H9 (cell line): ENCODE measurements around the gene CMSS1. TPM values are rescaled to one million over a fixed set of nuclear protein-coding genes. Genes with fewer than 3 reads are reported as not detected.
A peak's percentile ranks its signal among the peaks of the same experiment; 100 is the strongest.

Experiments used
- DNase-seq: peaks from one replicate; pipeline ENCODE4 v3.0.0-alpha.2; 2017
- H2AFZ ChIP-seq: one replicate; pipeline ENCODE4 v1.6.1; 2013; ENCODE audit warnings: mild to moderate bottlenecking, low read length, control low read depth, moderate library complexity
- H2AK5ac ChIP-seq: 2 replicates; pipeline ENCODE4 v1.6.1; 2013; ENCODE audit warnings: low read length, control low read depth, mixed read lengths; ENCODE audit not compliant: insufficient read length
- H2BK120ac ChIP-seq: one replicate; pipeline ENCODE4 v1.6.1; 2013; ENCODE audit warnings: low read depth, mild to moderate bottlenecking, low read length, control low read depth, inconsistent platforms; ENCODE audit not compliant: poor library complexity, severe bottlenecking
- H2BK12ac ChIP-seq: 2 replicates; pipeline ENCODE4 v1.6.1; 2013; ENCODE audit warnings: low read length, control low read depth, mixed read lengths, low read depth; ENCODE audit not compliant: insufficient read length
- H2BK15ac ChIP-seq: 2 replicates; pipeline ENCODE4 v1.6.1; 2013; ENCODE audit warnings: low read depth, low read length, control low read depth
- H2BK20ac ChIP-seq: one replicate; pipeline ENCODE4 v1.6.1; 2013; ENCODE audit warnings: low read depth, mild to moderate bottlenecking, low read length, control low read depth, inconsistent platforms; ENCODE audit not compliant: poor library complexity, severe bottlenecking
- H2BK5ac ChIP-seq: 2 replicates; pipeline ENCODE4 v1.6.1; 2013; ENCODE audit warnings: low read length, control low read depth, mixed read lengths; ENCODE audit not compliant: insufficient read length
- H3K14ac ChIP-seq: 2 replicates; pipeline ENCODE4 v1.6.1; 2013; ENCODE audit warnings: low read length, control low read depth; ENCODE audit not compliant: insufficient read depth
- H3K18ac ChIP-seq: 2 replicates; pipeline ENCODE4 v1.6.1; 2013; ENCODE audit warnings: low read depth, mild to moderate bottlenecking, mixed read lengths, low read length, control low read depth; ENCODE audit not compliant: insufficient read length
- H3K23ac ChIP-seq: 2 replicates; pipeline ENCODE4 v1.6.1; 2013; ENCODE audit warnings: low read length, control low read depth, mixed read lengths, low read depth; ENCODE audit not compliant: insufficient read length
- H3K23me2 ChIP-seq: 2 replicates; pipeline ENCODE4 v1.6.1; 2013; ENCODE audit warnings: low read depth, mild to moderate bottlenecking, mixed read lengths, low read length, control low read depth; ENCODE audit not compliant: insufficient read length, poor library complexity, severe bottlenecking
- H3K27ac ChIP-seq: 2 replicates; pipeline ENCODE4 v1.5.1; 2013; ENCODE audit warnings: low read length, control low read depth, mixed read lengths, low read depth; ENCODE audit not compliant: insufficient read length
- H3K27me3 ChIP-seq: 2 replicates; pipeline ENCODE4 v1.6.1; 2013; ENCODE audit warnings: low read length, control low read depth, inconsistent platforms; ENCODE audit not compliant: insufficient read depth
- H3K4ac ChIP-seq: 2 replicates; pipeline ENCODE4 v1.6.1; 2013; ENCODE audit warnings: low read depth, mild to moderate bottlenecking, control low read depth, inconsistent platforms, low read length, moderate library complexity
- H3K4me1 ChIP-seq: 2 replicates; pipeline ENCODE4 v1.6.1; 2013; ENCODE audit warnings: low read length, control low read depth, inconsistent platforms; ENCODE audit not compliant: insufficient read depth
- H3K4me2 ChIP-seq: 2 replicates; pipeline ENCODE4 v1.6.1; 2013; ENCODE audit warnings: low read length, control low read depth, mixed read lengths; ENCODE audit not compliant: insufficient read length, insufficient read depth
- H3K56ac ChIP-seq: 2 replicates; pipeline ENCODE4 v1.6.1; 2013; ENCODE audit warnings: low read depth, mild to moderate bottlenecking, mixed read lengths, low read length, control low read depth; ENCODE audit not compliant: insufficient read length
- H3K79me1 ChIP-seq: 2 replicates; pipeline ENCODE4 v1.6.1; 2013; ENCODE audit warnings: low read depth, mild to moderate bottlenecking, moderate library complexity, low read length, control low read depth, inconsistent platforms; ENCODE audit not compliant: insufficient read depth, poor library complexity, severe bottlenecking
- H3K79me2 ChIP-seq: 2 replicates; pipeline ENCODE4 v1.6.1; 2013; ENCODE audit warnings: low read length, control low read depth, inconsistent platforms; ENCODE audit not compliant: insufficient read depth
- H3K9ac ChIP-seq: 2 replicates; pipeline ENCODE4 v1.6.1; 2013; ENCODE audit warnings: low read length, control low read depth, mixed read lengths; ENCODE audit not compliant: insufficient read length; ENCODE audit errors: extremely low read depth
- H3K9me3 ChIP-seq: one replicate; pipeline ENCODE4 v1.6.1; 2013; ENCODE audit warnings: low read depth, low read length, inconsistent platforms; ENCODE audit not compliant: control insufficient read depth
- H3T11ph ChIP-seq: one replicate; pipeline ENCODE4 v1.6.1; 2013; ENCODE audit warnings: mild to moderate bottlenecking, low read length, control low read depth, inconsistent platforms
- H4K20me1 ChIP-seq: one replicate; pipeline ENCODE4 v1.6.1; 2013; ENCODE audit not compliant: control insufficient read depth, insufficient read length, insufficient read depth
- H4K5ac ChIP-seq: 2 replicates; pipeline ENCODE4 v1.6.1; 2013; ENCODE audit warnings: low read depth, mild to moderate bottlenecking, mixed read lengths, low read length, control low read depth; ENCODE audit not compliant: insufficient read length
- H4K8ac ChIP-seq: replicated peaks from 2 replicates; pipeline ENCODE4 v1.6.1; 2013; ENCODE audit warnings: low read length, control low read depth, mixed read lengths, low read depth; ENCODE audit not compliant: insufficient read length
- H4K91ac ChIP-seq: 2 replicates; pipeline ENCODE4 v1.6.1; 2013; ENCODE audit warnings: low read depth, mild to moderate bottlenecking, moderate library complexity, mixed read lengths, low read length, control low read depth; ENCODE audit not compliant: insufficient read length
- H3K27ac Mint-ChIP-seq, 3 experiments: 2 replicates in 2 of 3; 3 replicates in 1 of 3; pipeline ENCODE4 v1.8.0; 2020 to 2021; ENCODE audit warnings: mixed read lengths in 3 of 3, mild to moderate bottlenecking in 1 of 3, moderate library complexity in 1 of 3
- H3K27me3 Mint-ChIP-seq: 2 replicates; pipeline ENCODE4 v1.8.0; 2021; ENCODE audit warnings: low read depth, mild to moderate bottlenecking, moderate library complexity, mixed read lengths
- H3K36me3 Mint-ChIP-seq, 3 experiments: 2 replicates in 2 of 3; 3 replicates in 1 of 3; pipeline ENCODE4 v1.8.0; 2020 to 2021; ENCODE audit warnings: low read depth in 3 of 3, mixed read lengths in 3 of 3; ENCODE audit not compliant: insufficient read depth in 1 of 3
- H3K4me1 Mint-ChIP-seq, 2 experiments: 2 replicates each; pipeline ENCODE4 v1.8.0; 2020; ENCODE audit warnings: mixed read lengths in 2 of 2
- H3K4me3 Mint-ChIP-seq, 2 experiments: 2 replicates in 1 of 2; 3 replicates in 1 of 2; pipeline ENCODE4 v1.8.0; 2020 to 2021; ENCODE audit warnings: mild to moderate bottlenecking in 2 of 2, mixed read lengths in 2 of 2, moderate library complexity in 1 of 2
- H3K9me3 Mint-ChIP-seq, 2 experiments: 2 replicates in 1 of 2; 3 replicates in 1 of 2; pipeline ENCODE4 v1.8.0; 2020; ENCODE audit warnings: mild to moderate bottlenecking in 2 of 2, mixed read lengths in 2 of 2, moderate library complexity in 1 of 2
- WGBS: extraction: QIAGEN DNeasy Blood & Tissue Kit; methylation state at CpG from one replicate; pipeline ENCODE4 v1.1.7; 2013; ENCODE audit warnings: missing lambda C conversion rate, low lambda C conversion rate, mixed read lengths; ENCODE audit not compliant: insufficient read length; ENCODE audit errors: extremely low coverage; 5-methylcytosine and 5-hydroxymethylcytosine counted together
- total RNA-seq: library from RNA; stranded (reverse); gene quantifications from 2 replicates; pipeline ENCODE4 v1.2.1, GENCODE V29; 2021
- TF ChIP-seq, protein P1 (sequence below): fragments of 200-600 bp; sonication (generic); conservative IDR thresholded peaks from 3 replicates; pipeline ENCODE4 v1.8.0; 2021; ENCODE audit warnings: antibody characterized with exemption, mild to moderate bottlenecking

The CMSS1 gene
- total RNA-seq, 1 experiment from 2014 or later, result 61.8 TPM

- Histone ChIP-seq H3T11ph (no peak overlapping the region), H2BK5ac (no peak overlapping the region), H2AK5ac (no peak overlapping the region), H3K4me1 (no peaks in the 10 kb centered on the region; the same call in 1 of the 2 replicates), H3K79me1 (no peaks in the 10 kb centered on the region), H3K9ac (no peak overlapping the region), H3K4me2 (no peak overlapping the region), H4K91ac (no peak overlapping the region), H3K4ac (no peak overlapping the region), H2BK20ac (no peak overlapping the region), H3K79me2 (no peaks in the 10 kb centered on the region), H3K27ac (no peak overlapping the region), H2BK15ac (no peak overlapping the region), H4K5ac (no peak overlapping the region), H4K8ac (no peak overlapping the region), H3K23me2 (no peaks in the 10 kb centered on the region), H2BK12ac (no peak overlapping the region), H3K56ac (no peak overlapping the region), H3K18ac (no peak overlapping the region), H2BK120ac (no peak overlapping the region), H3K9me3 (no peaks in the 10 kb centered on the region), H3K27me3 (no peaks in the 10 kb centered on the region), H4K20me1 (no peaks in the 10 kb centered on the region), H3K23ac (no peak overlapping the region), H3K14ac (0 out of 2 replicates have a peak overlapping the region, but pooled peaks have one; percentile 7), H2AFZ (no peak overlapping the region)
- TF ChIP-seq, protein P1, sequence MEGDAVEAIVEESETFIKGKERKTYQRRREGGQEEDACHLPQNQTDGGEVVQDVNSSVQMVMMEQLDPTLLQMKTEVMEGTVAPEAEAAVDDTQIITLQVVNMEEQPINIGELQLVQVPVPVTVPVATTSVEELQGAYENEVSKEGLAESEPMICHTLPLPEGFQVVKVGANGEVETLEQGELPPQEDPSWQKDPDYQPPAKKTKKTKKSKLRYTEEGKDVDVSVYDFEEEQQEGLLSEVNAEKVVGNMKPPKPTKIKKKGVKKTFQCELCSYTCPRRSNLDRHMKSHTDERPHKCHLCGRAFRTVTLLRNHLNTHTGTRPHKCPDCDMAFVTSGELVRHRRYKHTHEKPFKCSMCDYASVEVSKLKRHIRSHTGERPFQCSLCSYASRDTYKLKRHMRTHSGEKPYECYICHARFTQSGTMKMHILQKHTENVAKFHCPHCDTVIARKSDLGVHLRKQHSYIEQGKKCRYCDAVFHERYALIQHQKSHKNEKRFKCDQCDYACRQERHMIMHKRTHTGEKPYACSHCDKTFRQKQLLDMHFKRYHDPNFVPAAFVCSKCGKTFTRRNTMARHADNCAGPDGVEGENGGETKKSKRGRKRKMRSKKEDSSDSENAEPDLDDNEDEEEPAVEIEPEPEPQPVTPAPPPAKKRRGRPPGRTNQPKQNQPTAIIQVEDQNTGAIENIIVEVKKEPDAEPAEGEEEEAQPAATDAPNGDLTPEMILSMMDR, result no peak
- peaks cover 0 to 5% (median 2%) of the 10 kb centered on the region in 3 experiments; a peak in 3 of 7 replicates for H3K36me3 Mint-ChIP-seq
- no peak for DNase-seq
- H3K27ac Mint-ChIP-seq, result no peak overlapping the region
- H3K4me3 Mint-ChIP-seq, result no peak overlapping the region
- peaks cover 0 to 6% of the 10 kb centered on the region in 2 experiments; a peak in 2 of 4 replicates for H3K4me1 Mint-ChIP-seq
- WGBS, result no CpG with 5 or more reads among the region's 8 CpGs
- no peaks in the 10 kb centered on the region for H3K27me3 Mint-ChIP-seq
- peaks cover 6 to 9% of the 10 kb centered on the region in 2 experiments; a peak in 3 of 5 replicates for H3K9me3 Mint-ChIP-seq
These were observed 380.2 kb downstream of the CMSS1 start for GRCh38 chr3:100197876-100198275.
